ENCODE results near the gene UTP4. TPM values are rescaled to one million over a fixed set of nuclear protein-coding genes. Genes with fewer than 3 reads are reported as not detected.
A peak's percentile ranks its signal among the peaks of the same experiment; 100 is the strongest.

UTP4 gene
- total RNA-seq = 10 to 100 TPM; 56.3 to 59.7 TPM

DNA sequence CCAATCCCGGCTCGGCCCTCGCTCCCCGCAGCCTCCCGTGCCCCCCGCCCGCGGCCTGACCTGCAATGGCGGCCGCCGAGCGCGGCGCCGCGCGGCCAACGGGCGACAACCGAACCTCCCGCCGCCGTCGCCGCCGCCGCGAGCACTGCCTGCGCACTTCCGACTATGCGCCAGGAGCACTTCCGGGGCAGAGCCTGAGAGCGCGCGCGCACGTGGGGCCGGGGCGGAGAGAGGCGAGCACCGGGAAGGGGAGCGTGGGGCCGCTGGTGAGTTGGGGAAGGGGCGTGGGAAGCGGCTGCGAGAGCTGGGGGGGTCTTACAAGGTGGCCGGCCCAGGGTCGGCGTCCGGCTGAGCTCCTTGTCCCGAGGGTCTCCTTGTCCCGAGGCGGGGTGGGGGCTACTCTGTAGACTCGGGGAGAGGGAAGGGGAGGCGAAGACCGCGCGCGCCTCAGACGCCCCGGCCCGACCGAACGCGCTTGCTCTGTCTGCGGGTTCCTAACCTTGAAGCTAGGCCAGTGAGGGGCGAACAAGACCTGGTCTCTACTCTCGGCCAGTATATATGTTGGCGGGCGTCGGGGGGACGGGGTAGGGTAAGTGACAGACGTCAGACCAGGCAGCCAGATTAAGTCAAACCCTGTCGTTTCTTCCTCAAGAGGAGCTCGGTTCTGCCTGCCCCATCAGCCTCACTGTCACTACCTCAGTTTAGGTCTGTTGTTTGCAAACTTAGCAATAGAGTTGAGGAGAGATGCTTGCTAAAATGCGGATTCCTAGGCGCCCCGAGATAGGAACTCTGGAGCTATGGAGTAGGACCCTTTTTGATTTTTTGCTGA is at the start of gene UTP4, which contains the start of gene CHTF8:
Gene UTP4, plus strand, starts transcription at position 226 of the 829 bp plus-strand sequence. CDS start 811 bp downstream, outside the sequence.
Gene CHTF8, minus strand, starts transcription at position 165 of the 829 bp plus-strand sequence. CDS start 11,130 bp downstream, outside the sequence.
- DNase-seq = peak; percentile 90
- Mint-ChIP-seq H3K27me3 (ENCODE audit: low read depth) (no peaks in the 10 kb centered on the region), H3K4me1 (ENCODE audit: low read depth) (peaks cover 54% of the 10 kb centered on the region)

DNA sequence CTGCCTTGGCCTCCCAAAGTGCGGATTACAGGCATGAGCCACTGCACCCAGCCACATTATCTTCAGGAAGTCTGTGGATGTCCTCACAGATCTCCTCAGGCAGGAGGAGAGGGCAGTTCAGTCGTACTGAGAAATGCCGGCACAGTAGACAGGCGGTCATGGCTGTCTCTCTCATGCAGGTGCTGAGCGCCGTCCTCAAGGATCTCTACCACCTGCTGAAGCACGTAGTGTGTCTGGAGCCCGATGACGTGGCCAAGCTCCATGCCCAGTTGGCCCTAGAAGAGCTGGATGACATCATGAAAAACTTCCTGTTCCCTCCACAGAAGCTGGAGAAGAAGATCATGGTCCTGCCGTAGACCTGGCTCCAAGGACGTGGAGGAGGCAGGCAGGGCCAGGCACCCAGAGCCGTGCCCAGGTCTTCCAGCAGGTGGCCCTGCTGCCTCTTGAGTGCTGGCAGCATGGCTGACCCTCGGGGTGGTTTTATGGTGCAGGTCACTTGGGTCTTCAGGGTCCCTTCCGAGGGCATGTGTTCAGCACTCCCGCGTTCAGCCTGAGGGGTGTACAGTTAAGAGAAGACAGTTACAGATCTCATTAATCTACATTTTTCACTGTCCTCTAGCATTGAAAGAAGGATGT is 49.0 kb upstream of the UTP4 start:
- H3K36me3 Mint-ChIP-seq (ENCODE audit: low read depth) = peaks cover 7% of the 10 kb centered on the region
- no peak for DNase-seq
- H3K9me3 Mint-ChIP-seq (ENCODE audit: insufficient read depth) = no peaks in the 10 kb centered on the region
- CTCF ChIA-PET = no interaction called here
- ATAC-seq = peak; percentile 51
- no peak overlapping the region for H3K27ac Mint-ChIP-seq
- POLR2A ChIA-PET = no interaction called here
- peaks cover 7% of the 10 kb centered on the region for H3K4me1 Mint-ChIP-seq (ENCODE audit: low read depth)
- no peak overlapping the region for H3K4me3 Mint-ChIP-seq
- no peaks in the 10 kb centered on the region for H3K27me3 Mint-ChIP-seq (ENCODE audit: low read depth)

More for the DNA sequence above, at the start of gene UTP4, which contains the start of gene CHTF8:
- Mint-ChIP-seq H3K4me3 (peak within 1 kb of the TSS; percentile 94), H3K36me3 (ENCODE audit: low read depth) (peaks cover 43% of the 10 kb centered on the region), H3K27ac (peak within 1 kb of the TSS; percentile 92), H3K9me3 (ENCODE audit: insufficient read depth) (no peaks in the 10 kb centered on the region)
- POLR2A ChIA-PET = interaction anchor here (0.6 to 1.9 kb wide), 14 partner anchors 8 to 294 kb away, joined by 3 to 8 read pairs (median 3); partner anchors contain the start of genes SNTB2 and TANGO6
- ATAC-seq = peak; percentile 95
- CTCF ChIA-PET = interaction anchor here (0.8 to 2.4 kb wide), 10 partner anchors 9 to 612 kb away, joined by 3 to 15 read pairs (median 4); partner anchors contain the start of gene HAS3

DNA sequence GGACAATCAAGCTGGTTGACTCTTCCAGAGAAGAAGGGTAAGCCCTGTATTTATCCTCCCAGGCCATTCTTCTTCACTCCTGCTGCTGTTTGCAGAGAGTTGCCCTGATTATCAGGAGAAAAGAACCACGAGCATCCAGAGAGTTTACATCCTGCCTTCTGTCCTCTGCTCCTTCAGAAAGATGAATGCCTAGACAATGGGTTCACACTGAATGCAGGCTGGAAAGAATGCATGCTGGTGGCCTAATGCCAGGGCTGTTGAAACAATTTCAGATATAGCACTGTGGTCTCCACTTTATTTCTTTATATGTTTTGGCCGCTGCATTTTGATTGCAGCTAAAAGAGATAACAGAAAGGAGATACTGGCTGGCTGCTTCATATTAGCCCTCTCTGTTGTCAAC is 48.2 kb upstream of the UTP4 start:
- no peak for DNase-seq
- CTCF ChIA-PET = interaction anchor here (0.9 kb wide), 1 partner anchor 237 kb away, joined by 4 read pairs; no protein-coding TSS in a partner anchor
- Mint-ChIP-seq H3K36me3 (ENCODE audit: low read depth) (peaks cover 7% of the 10 kb centered on the region), H3K27me3 (ENCODE audit: low read depth) (no peaks in the 10 kb centered on the region), H3K4me3 (no peak overlapping the region), H3K27ac (no peak overlapping the region), H3K4me1 (ENCODE audit: low read depth) (peaks cover 15% of the 10 kb centered on the region), H3K9me3 (ENCODE audit: insufficient read depth) (no peaks in the 10 kb centered on the region)
- no peak for ATAC-seq
- POLR2A ChIA-PET = no interaction called here

DNA sequence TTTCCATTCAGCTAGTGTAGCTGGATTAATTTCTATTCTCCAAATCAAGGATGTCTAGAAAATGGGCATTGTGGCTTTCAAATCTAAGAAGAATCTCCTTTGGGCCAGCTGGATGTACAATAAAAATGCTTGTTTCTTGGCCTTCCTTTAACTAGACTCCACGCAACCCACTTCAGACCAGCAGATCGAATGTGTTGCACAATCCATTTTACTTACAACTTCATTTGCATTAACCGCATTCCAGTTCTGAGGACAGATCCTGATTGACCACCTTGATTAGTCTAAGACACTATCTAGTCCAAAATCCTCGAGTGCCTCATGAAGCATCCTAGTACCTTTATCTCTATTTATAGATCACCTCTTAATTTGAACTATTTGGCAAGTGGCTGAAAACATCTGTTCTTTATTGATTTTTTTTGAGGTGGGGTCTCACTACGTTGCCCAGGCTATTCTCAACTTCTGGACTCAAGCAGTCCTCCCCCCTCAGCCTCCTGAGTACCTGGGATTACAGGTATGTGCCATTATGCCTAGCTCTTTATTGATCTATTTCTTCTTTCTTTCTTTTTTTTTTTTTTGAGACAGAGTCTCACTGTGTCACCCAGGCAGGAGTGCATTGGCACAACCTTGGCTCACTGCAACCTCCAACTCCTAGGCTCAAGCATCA is 47.3 kb upstream of the UTP4 start:
- H3K9me3 Mint-ChIP-seq (ENCODE audit: insufficient read depth) = no peaks in the 10 kb centered on the region
- H3K36me3 Mint-ChIP-seq (ENCODE audit: low read depth) = peaks cover 7% of the 10 kb centered on the region
- no peak for DNase-seq
- no peak overlapping the region for H3K27ac Mint-ChIP-seq
- ChIA-PET CTCF (interaction anchor here (0.9 kb wide), 1 partner anchor 238 kb away, joined by 4 read pairs; no protein-coding TSS in a partner anchor), POLR2A (no interaction called here)
- peaks cover 16% of the 10 kb centered on the region for H3K4me1 Mint-ChIP-seq (ENCODE audit: low read depth)
- no peak for ATAC-seq
- no peaks in the 10 kb centered on the region for H3K27me3 Mint-ChIP-seq (ENCODE audit: low read depth)
- H3K4me3 Mint-ChIP-seq = no peak overlapping the region

DNA sequence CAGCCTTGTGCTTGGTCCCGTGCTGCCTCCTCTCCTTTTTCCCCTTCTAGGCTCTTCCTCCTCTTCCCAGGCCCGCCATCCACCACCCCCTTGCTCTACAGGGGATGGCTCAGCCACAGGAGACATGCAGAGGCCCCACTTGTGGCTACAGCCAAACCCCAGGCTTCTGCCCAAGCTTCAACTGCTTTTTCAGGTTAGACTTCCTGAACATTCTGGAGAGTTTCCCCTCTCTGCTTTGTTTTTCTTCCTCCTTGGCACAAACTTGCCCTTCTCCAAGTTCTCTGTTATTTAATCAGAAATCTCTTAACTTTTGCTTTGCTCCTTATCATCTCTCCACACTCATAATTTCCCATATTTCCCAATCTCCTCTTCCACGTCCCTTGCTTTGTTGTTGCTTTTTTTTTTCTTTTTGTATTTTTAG is 45.3 kb upstream of the UTP4 start:
- no peaks in the 10 kb centered on the region for H3K9me3 Mint-ChIP-seq (ENCODE audit: insufficient read depth)
- no peak for DNase-seq
- H3K36me3 Mint-ChIP-seq (ENCODE audit: low read depth) = peaks cover 7% of the 10 kb centered on the region
- CTCF ChIA-PET = no interaction called here
- H3K4me3 Mint-ChIP-seq = no peak overlapping the region
- peak overlapping the region; percentile 12 for H3K27ac Mint-ChIP-seq
- POLR2A ChIA-PET = no interaction called here
- no peak for ATAC-seq
- peaks cover 16% of the 10 kb centered on the region for H3K4me1 Mint-ChIP-seq (ENCODE audit: low read depth)
- H3K27me3 Mint-ChIP-seq (ENCODE audit: low read depth) = no peaks in the 10 kb centered on the region

DNA sequence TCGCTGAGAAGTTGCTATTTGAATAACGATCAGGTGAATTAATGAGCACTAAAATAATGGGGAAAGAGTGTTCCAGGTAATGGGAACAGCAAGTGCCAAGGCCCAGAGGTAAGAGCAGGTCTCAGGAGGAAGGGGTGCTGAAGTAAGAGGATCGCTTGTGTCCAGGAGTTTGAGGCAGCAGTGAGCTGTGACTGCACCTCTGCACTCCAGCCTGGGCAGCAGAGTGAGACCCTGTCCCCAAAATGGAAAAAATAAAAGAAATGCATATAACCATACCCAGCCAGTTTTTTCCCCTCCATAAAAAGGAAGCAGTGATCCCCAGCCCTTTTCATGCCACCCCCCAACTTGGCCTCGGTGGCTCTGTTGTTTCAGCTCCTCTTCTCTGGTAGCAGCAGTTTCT is 43.8 kb upstream of the UTP4 start:
- no peak overlapping the region for H3K4me3 Mint-ChIP-seq
- DNase-seq = no peak
- ATAC-seq = no peak
- H3K4me1 Mint-ChIP-seq (ENCODE audit: low read depth) = peaks cover 16% of the 10 kb centered on the region
- H3K9me3 Mint-ChIP-seq (ENCODE audit: insufficient read depth) = no peaks in the 10 kb centered on the region
- ChIA-PET POLR2A (no interaction called here), CTCF (interaction anchor here (0.8 to 1.5 kb wide), 3 partner anchors 23 to 31 kb away, joined by 3 to 4 read pairs (median 3); no protein-coding TSS in a partner anchor)
- H3K36me3 Mint-ChIP-seq (ENCODE audit: low read depth) = peaks cover 7% of the 10 kb centered on the region
- H3K27ac Mint-ChIP-seq = no peak overlapping the region
- no peaks in the 10 kb centered on the region for H3K27me3 Mint-ChIP-seq (ENCODE audit: low read depth)

DNA sequence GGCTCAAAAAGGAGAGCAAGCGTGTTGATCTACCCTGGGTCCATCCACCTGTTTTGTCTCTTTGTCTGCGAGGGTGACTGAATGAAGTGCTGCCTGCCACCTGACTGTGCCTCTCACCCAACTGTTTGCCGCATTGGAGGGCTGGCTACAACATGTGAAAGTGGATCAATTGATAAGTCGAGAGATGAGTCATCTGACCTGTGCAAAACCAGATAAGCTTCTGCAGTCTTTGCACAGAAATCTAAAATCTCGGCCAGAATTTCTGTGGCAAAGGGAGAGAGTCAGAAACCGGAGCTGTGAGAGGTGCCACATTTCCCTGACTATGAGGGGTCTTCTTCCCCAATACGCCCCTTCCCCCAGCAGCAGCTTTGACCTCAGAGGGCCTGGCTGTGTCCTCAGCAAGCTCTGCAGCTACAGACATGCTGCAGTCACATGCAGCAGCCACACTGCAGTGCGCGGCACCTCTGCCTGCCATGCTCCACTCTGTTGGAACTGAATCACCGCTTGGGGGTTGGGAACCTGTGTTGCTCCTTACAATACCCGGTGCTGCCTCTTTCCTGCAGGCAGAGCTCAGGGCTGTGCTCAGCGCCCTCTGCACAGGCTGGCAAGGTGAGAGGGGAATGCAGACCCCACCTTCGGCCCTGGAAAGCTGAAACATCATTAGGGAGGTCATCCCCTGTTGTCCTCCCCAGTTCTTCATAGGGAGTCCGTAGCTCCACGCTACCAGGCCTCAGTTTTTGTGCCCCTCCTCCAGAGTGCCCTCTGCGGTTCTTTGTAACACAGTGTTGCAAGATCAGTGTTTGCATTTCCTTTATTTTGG is 43.1 kb upstream of the UTP4 start:
- Mint-ChIP-seq H3K27me3 (ENCODE audit: low read depth) (no peaks in the 10 kb centered on the region), H3K4me1 (ENCODE audit: low read depth) (peaks cover 16% of the 10 kb centered on the region), H3K9me3 (ENCODE audit: insufficient read depth) (no peaks in the 10 kb centered on the region), H3K4me3 (no peak overlapping the region), H3K36me3 (ENCODE audit: low read depth) (peaks cover 6% of the 10 kb centered on the region), H3K27ac (no peak overlapping the region)
- peak; percentile 69 for ATAC-seq
- DNase-seq = peak; percentile 28
- CTCF ChIA-PET = interaction anchor here (0.8 to 1.5 kb wide), 4 partner anchors 22 to 36 kb away, joined by 3 to 4 read pairs (median 4); no protein-coding TSS in a partner anchor
- POLR2A ChIA-PET = no interaction called here

DNA sequence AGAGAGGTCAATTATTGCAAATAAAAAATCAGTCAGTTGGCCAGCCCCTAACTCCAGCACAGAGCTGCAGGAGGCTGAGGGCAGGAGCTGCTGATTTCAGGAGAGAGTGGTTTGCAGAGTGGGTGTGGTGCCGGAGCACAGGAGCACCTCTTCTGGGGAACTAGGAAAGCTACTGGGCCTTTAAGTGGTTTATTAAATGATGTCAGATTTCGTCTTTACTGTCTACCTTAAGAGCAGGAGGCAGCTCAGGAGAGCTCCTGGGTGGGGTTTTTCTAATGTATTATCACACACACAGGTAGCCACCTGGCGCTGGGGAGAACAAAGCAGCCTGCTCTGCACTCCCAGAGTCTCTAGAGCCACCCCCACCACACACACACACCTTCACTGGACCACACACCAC is 38.5 kb upstream of the UTP4 start:
- DNase-seq (no peak), ATAC-seq (no peak)
- POLR2A ChIA-PET = no interaction called here
- H3K9me3 Mint-ChIP-seq (ENCODE audit: insufficient read depth) = no peaks in the 10 kb centered on the region
- H3K36me3 Mint-ChIP-seq (ENCODE audit: low read depth) = no peaks in the 10 kb centered on the region
- no peak overlapping the region for H3K4me3 Mint-ChIP-seq
- H3K27me3 Mint-ChIP-seq (ENCODE audit: low read depth) = no peaks in the 10 kb centered on the region
- peaks cover 4% of the 10 kb centered on the region for H3K4me1 Mint-ChIP-seq (ENCODE audit: low read depth)
- H3K27ac Mint-ChIP-seq = no peak overlapping the region
- CTCF ChIA-PET = no interaction called here

DNA sequence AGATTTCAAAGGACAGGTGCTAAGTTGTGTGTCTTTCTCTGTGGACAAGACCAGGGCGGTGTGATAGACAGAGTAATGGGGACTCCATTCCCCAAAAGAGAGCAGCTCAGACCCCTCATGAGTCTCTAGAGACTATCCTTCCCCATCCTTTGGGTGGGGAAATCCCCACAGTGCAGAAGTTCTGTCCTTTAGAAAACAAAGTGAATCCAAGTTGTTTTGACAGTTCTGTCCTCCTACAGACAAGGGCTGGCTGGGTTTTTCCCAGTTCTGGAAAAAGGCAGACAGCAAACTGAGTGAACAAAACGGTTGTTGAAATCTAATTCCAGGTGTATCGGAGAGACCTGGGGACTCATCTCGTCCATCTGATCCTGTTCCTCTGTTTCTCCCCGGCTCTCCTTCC is 37.9 kb upstream of the UTP4 start:
- Mint-ChIP-seq H3K4me3 (no peak overlapping the region), H3K27ac (no peak overlapping the region), H3K9me3 (ENCODE audit: insufficient read depth) (no peaks in the 10 kb centered on the region), H3K36me3 (ENCODE audit: low read depth) (no peaks in the 10 kb centered on the region), H3K27me3 (ENCODE audit: low read depth) (no peaks in the 10 kb centered on the region), H3K4me1 (ENCODE audit: low read depth) (no peaks in the 10 kb centered on the region)
- ATAC-seq (no peak), DNase-seq (no peak)
- ChIA-PET CTCF (no interaction called here), POLR2A (no interaction called here)

DNA sequence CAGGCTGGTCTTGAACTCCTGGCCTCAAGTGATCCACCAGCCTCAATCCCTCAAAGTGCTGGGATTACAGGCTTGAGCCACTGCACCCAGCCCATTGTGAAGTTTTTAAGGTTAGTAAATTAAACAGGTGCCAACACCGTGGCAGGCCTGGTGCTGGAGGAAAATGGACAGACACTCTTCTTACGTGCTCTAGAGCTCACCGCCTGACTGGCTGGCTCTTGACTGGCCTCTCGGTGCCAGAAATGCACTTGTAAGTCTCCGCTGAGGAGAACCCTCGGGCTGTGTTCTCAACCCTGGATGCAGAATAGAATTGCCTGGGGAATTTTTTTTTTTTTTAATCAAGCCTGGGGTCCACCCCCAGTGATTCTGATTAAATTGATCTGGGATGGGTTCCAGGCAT is 37.3 kb upstream of the UTP4 start:
- Mint-ChIP-seq H3K4me1 (ENCODE audit: low read depth) (no peaks in the 10 kb centered on the region), H3K4me3 (no peak overlapping the region), H3K9me3 (ENCODE audit: insufficient read depth) (no peaks in the 10 kb centered on the region), H3K27ac (no peak overlapping the region), H3K36me3 (ENCODE audit: low read depth) (no peaks in the 10 kb centered on the region), H3K27me3 (ENCODE audit: low read depth) (no peaks in the 10 kb centered on the region)
- no peak for ATAC-seq
- POLR2A ChIA-PET = no interaction called here
- CTCF ChIA-PET = no interaction called here
- no peak for DNase-seq

DNA sequence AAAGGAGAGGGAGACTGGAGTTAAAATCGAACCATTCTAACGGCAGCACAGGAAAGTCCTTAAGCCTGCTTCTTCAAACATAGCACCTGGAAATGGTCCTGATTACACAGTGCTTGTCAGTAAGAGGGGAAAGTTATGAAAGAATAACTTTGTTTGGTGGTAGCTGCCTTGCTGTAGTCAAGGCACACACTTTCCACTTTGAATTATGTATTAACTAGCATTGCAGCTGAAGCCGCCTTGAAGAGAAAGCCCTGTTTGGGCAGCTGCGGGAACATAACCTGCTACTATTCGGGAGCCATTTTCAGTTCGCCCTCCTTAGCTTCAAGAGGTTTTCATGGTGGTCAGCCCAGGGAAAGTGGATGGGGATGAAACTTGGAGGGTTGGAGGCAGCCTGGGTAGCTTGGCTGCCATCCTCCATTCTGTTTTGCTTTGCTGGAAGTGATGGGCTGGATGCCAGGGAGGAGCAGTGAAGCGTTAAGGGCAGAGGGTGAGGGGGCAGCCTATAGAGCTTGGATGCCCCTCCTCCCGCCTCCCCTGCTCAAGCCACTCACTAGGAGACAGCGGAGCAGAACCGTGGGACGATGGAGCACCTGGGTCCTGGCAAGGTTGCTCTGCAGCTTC is 32.3 kb upstream of the UTP4 start:
- POLR2A ChIA-PET = interaction anchor here (0.6 kb wide), 1 partner anchor 578 kb away, joined by 3 read pairs; no protein-coding TSS in a partner anchor
- H3K27ac Mint-ChIP-seq = no peak overlapping the region

More for the DNA sequence above, 32.3 kb upstream of the UTP4 start:
- H3K27me3 Mint-ChIP-seq (ENCODE audit: low read depth) = peaks cover 17% of the 10 kb centered on the region
- ATAC-seq = no peak
- DNase-seq = no peak
- H3K4me3 Mint-ChIP-seq = no peak overlapping the region
- no peaks in the 10 kb centered on the region for H3K9me3 Mint-ChIP-seq (ENCODE audit: insufficient read depth)
- no peaks in the 10 kb centered on the region for H3K36me3 Mint-ChIP-seq (ENCODE audit: low read depth)
- H3K4me1 Mint-ChIP-seq (ENCODE audit: low read depth) = peaks cover 3% of the 10 kb centered on the region
- CTCF ChIA-PET = no interaction called here

All from activated CD8-positive, alpha-beta T cell treated with anti-CD3 and anti-CD28 coated beads, Interleukin-2, amount 10 ng/mL, durations not matched to agents 7 days and 5 days (primary cell).